Astrocyte of the hippocampus (primary cell): ENCODE results near the gene TEAD1.

Experiments used
- DNase-seq: peaks from one replicate; pipeline ENCODE4 v3.0.0; 2011; ENCODE audit warnings: low read depth, low spot score

TEAD1 gene

DNA sequence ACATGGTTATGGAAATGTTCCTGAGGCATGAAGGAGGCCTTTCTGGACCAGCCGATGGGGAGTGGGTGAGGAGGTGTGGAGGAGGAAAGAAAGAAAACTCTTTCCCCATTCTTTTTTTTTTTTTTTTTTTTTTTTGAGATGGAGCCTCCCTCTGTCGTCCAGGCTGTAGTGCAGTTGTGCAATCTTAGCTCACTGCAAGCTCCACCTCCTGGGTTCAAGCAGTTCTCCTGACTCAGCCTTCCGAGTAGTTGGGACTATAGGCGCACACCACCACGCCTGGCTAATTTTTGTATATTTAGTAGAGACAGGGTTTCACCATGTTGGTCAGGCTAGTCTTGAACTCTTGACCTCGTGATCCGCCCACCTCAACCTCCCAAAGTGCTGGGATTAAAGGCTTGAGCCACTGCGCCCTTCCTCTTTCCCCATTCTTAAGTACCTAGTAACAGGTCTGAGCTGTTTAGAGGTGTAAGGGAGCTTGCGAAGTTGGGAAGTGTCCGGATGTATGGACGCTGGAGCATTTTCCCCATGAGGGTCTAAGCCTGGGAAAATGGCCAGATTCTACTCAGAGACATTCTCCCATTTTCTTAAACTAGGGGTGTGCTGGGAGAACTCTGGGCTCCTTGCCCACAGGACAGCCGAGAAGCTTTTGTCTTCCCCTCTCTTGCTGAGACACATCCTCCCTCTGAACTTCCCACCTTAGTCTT is 135.8 kb downstream of the TEAD1 start:
- DNase-seq: no peak

DNA sequence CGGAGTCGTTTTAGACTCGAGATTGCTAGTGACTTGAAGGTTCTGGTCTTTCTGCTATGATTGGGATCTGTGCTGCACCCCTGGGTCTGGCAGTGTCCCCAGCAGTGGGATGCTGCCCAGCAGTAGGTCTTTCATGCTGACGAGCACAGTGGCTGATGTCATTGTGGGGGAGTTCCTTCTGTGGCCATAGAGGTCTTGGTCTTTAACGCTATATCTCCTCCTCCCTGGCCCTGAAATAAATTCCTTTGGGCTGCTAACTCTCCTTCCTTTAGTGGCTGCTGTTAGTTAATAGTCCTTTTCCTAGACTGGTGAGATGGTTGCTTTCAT is 136.3 kb downstream of the TEAD1 start:
- peak; percentile 81 for DNase-seq

DNA sequence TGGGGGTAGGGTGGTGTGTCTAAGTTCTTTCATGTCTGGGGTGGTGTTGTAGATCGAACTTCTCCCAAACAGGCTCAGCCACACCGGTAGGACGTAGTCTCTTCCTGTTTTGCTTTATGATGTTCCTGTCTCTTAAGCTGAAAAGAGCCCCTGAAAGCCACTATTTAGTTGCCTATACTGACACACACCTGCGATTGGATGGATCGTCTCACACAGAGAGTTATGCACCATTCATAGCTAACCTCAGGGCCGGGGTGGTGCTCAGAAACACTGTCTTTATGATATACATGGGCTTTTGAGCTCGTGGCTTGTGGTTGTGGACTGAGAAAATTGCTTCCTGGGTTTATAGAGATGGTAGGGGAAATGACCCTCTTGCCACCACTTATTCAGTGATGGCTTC is 137.6 kb downstream of the TEAD1 start:
- no peak for DNase-seq

DNA sequence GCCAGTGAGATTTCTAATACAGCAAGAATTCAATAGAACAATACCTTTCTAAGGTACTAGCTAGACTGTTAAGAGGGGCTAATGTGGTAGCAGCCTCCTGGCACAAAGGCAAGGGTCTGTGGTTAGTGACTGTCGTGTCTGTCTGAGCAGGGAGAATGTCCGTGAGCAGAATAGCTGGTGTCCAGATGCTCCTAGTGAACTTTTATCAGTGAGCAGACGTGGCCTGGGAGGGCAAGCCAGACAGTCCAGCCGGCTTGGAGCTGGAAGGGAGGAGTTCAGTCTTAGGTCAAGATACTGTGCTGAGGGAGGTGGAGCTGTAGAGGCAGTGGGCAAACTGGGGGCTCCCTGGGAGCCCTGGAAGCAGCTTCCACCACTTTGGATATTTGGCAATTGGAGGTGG is 138.6 kb downstream of the TEAD1 start:
- DNase-seq: peak; percentile 31

DNA sequence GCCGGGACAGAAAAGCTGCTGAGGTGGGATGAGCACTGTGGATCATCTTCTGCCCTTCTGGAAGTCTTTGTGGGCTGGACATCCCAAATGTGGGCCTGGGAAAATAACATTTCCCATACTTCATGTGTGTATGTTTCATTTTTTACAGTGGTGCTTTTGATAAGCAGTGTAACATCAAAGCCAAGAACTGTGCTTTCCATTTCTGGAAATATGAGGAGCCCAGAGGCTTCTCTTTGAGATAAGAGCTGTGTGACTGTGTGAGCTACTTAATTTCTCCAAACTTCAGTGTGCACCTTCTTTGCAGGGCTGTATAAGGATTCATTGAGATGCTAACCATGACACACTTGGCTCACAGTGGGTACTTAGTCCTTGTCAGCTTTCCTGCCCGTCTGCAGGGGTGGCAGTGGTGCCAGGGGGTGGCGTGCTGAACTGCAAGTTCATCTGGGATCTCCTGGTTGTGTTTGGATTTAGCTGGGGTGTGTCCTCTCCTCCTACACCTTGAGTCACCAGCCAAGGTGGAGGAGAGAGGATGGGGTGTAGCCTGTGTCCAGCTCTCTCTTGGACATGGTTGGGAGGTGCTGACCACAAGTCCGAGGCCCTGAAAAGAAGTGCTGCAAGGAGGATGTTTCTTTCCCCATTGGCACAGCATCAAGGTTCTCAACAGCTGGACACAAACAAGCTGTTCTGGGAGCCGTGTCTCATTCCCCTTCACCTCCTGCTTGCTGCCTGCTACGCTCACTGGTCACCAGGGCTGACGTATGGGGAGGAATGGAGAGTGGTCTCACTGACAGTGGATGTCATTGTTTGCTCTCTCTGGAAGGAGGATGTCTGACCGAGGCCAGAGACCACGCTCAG is 139.4 kb downstream of the TEAD1 start:
- no peak for DNase-seq

DNA sequence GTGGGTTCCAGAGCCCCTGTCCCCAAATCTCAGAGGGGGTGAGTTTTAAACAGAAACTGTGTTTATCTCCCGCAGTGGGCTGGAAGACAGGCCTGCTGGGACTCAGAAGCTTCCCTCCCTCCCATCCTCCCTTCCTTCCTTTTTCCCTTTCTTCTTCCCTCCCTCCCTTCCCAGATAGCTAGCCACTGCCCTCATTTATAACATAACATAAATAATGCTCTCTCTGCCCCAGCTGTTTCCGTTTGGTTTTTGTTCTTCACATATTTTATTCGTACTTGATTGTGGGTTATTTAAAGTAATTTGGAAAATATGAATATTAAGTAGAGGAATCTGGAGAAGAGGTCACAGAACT is 140.9 kb downstream of the TEAD1 start:
- DNase-seq: no peak

DNA sequence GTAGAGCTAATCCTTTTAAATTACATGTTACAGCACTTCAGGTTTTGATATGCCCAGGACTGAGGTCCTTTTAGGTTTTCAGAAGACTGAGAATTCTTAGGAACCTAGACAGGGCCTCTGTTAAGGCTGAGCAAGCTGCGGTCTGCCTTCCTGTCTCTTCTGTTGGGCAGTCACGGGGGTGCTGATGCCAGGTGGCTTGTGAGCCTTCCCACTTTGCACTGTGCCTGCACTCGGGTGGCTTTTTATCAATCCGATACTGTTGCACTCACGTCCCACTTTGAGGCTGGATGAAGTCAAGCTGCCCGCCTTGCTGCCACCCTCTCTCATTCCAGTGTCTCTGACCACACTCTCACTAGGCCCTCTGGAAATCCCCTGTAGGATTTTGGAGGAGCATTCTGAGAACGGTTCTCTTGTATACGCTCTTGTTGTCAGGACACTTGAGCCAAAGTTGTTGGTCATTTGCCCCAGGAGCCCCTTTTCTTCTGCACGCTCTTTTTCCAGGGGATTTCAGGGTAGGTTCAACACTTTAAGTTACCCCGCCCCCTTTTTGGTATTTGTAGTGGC is 141.8 kb downstream of the TEAD1 start:
- DNase-seq: no peak

DNA sequence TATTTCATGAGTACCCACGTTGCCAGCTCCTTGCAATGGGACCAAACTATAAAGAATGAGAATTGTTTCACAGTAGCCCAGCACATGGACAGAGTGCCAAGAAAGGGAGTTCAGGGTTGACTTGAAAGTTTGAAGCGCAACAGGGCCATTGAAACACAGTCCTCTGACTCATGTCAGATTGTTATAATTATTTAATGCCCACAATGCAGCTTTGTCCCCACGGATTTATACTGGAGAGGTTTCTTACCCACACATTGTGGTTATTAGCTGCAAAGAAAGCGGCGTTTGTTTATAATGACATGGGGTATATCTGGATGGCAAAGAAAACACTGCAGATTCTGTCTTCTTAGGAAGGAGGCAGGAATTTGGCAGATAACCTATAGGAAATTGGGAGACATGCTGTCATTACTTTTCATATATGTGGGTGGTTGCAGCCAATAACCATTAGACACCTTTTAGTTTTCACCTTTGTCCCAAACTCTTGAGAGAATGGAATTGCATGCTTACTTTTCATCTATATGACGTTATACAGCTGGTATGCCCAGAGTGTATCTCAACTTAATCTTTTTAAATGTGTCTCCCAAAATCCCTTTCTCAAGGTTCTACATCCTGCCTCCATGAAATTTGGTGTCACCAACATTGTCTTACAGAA is 143.6 kb downstream of the TEAD1 start:
- peak; percentile 74 for DNase-seq

DNA sequence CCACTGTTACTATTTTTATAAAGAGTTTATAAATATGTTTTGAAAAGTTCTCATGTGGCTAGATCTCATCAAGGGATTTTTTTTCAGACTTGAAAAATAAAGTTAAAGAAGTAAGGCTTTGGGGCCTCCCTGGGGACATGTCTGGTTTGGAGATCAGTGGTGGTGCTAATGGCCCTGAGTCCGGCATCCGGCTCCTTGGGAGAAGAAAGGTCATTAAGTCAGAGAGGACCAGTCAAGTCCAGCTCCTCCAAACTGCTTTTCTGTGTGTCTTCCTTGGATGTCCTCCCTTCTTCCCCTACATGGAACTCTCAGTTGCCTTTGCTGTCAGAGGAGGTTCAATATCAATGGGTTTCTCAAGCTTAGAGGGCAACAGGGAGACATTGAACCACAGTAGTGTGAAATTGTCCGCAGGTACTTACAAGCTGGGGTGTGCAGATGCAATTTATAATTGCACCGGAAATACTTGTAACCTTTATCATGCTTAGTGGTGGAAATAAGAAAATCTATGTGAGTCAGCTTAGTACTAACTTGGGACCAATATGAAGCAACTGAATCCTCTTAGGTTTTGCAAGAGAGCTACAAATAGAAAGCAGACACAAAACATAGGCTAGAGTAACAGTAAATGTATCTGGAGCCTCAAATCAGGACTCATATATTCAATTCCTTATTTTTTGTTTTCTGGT is 144.3 kb downstream of the TEAD1 start:
- peak; percentile 36 for DNase-seq

DNA sequence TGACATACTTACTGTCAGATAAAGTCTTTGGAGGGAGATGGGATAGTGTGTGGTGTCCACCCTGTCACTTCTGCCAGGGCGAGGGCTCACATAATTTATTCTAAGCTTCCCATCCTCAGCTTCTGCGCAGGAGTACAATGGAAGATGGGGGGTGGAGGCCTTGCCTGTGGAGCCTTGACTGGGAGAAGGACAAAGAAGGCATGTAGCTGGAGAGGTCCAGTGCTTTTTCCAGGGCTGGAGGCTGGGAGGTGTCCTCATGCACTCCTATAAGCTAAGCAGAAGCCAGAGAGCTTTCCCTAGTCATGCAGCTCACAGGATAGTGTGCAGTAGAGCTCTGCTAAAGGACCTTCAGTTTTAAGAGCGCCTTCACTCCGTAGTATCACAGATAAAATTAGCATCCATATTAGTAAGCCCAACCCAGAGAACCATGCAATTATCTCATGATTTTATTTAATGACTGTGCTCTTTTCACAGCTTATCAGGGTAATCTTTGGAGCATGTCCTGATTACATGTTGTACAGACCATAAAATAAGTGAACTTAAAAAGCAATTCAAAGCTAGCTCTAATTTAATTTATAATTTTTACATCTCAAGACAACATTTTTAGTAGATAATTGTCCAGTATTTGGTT is 148.3 kb downstream of the TEAD1 start:
- no peak for DNase-seq

DNA sequence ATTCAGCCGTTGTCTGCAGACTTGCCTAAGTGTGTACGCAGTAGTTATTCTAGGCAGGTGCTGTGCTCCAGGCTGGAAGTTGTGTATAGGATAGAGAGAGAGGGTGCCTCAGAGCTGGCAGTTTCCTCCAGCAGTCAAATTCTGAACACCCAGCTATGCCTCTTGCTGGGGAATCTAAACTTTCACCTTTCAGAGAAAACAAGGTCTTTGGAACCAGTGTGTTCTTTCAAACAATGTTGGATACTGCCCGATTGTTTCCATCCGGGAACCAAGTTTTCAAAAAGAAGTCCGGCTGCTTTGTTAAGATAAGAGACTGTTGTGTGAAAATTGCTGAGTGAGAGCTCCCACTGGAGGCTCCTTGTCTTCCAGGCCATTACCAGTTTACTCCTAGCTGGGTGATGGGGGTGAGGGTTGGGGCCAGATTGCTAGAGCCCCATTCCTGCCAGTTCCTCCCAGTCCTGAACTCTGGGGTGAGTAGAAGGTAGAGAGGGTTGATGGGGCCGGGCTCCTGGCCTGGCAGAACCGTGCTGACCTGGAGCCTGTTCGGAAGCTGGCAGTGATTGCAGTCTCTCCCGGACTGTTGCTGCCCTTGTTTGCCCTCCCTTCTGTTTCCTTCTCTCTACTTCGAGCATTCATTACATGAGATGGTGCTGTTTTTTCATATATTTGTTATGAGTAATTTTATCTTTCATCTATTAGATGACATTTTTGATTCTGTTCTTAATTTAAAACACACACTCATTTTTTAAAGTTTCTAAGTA is 150.2 kb downstream of the TEAD1 start:
- DNase-seq: no peak

DNA sequence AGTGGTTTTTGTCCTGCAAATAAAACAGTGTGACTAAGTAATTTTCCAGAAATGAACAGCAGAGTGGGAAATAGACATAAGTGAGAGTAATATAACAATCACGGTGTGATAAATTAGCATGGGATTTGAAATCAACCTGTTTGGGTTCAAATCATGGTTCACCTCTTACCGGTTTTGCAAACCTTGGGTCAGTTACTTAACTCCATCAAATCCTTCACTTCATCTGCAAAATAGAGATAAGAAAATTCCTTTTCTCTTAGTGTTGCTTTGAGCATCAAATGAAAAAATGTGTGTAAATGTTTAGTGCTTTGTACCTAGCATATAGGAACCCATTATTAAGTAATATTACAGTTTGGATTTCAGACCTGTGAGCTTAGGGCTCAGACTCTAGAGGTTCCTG is 152.2 kb downstream of the TEAD1 start:
- DNase-seq: no peak

DNA sequence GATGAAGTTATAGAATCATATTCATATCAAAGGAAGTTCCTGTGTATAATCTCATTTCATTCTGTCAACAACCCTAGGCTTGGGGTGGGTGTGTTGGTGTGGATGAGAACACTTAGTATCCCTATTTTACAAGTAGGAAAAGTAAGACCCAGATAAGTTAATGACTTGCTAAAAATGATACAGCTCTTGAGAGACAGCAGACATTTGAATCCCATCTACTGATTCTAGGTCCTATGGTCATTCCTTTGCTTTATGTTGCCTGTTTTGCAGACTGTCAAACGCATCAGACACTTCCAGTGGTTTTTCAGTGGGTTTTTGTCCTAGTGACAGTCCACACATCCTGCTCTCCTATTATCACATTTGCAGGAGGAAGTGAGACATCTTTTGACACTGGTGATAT is 153.1 kb downstream of the TEAD1 start:
- no peak for DNase-seq

DNA sequence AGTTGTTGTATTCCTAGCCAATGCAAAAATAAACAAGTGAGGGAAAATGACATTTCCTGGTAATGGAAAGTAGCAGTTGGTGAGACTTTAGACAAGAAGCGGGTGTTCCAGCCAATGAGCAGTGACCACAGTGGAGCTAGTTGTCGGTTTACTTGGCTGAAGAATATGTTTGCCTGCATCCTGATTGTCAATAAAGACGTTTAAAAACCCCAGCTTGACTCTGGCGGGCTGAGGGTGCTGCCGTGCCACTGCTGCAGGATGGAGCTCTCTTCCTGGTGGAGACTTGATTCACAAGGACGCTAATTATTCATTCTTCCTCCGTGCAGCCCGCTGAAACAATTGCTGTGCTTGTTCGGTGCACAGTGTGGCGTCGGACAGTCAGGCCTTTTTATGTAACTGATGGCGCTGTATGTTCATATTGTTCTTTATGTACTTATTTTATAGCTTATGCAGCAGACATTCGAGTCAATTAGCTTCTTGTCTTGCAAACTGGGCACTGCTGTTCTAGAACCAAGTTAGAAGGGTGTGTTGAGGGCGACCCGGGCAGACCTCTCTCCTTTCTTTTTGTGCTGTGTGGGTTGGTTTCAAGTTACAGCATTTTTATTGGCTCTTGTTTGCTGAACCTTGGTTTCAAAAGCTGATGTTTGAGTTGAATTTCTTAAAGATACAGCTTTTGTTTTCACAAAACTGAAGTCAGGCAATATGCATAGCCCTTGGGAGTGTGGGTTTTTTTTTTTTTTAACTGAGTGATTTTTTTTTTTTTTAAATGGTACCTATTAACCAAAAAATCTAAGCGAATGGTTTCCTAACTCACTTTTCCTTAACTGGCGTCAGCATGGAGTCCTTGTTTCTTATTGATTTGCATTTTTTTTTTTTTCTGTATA is 153.9 kb downstream of the TEAD1 start:
- peak; percentile 81 for DNase-seq

DNA sequence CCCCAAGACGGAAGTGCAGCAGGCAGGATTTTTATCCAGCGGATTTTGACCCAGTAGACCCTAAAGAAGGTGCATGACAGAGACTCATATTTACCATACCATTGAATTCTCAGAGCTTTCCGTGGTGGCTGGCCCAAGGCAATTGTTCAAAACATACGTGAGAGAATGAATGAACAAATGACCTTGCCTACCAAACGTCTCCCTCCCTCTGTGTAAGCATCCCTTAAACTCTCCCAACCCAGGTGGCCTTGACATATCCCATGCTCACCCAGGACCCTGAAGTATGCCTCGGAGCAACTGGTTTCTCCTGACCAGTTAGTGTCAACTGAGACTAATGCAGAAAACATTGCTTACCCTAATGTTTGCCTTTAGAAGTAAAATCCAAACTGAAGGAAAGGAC is 154.9 kb downstream of the TEAD1 start:
- DNase-seq: no peak

DNA sequence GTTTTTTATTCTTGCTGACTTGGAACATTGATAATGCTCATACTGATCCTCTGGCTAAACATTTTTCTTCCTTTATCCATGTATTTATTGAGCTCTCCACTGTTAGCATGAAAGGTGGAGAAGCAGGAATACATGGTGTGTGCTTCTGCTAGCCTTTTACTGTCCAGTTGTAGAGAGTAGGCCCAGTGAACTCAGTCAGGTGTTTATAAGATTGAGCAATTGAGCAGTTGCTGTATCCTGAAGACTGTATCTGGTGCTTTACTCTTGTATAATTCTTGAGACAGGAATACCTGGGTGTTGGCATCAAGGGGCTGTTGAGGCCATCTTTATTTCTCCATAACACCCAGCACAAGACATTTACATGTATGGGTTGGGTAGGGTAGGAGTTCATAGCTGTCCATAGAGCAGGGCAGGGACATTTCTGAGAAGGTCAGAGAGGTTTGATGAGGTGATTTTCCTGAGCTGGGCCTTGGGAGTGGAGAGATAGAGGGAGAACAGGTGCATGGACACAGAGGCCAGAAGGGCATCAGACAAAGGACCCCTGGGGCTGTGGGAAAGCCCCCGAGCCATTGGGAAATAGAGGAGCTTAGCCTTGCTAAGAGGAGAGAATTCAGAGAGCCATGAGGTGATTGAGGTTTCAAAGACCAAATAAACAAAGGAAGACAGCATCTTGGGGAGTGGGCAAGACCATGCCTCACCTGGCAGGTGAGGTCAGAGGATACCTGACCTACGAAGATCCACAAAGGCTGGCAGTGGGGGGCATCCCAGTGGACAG is 155.5 kb downstream of the TEAD1 start:
- no peak for DNase-seq

DNA sequence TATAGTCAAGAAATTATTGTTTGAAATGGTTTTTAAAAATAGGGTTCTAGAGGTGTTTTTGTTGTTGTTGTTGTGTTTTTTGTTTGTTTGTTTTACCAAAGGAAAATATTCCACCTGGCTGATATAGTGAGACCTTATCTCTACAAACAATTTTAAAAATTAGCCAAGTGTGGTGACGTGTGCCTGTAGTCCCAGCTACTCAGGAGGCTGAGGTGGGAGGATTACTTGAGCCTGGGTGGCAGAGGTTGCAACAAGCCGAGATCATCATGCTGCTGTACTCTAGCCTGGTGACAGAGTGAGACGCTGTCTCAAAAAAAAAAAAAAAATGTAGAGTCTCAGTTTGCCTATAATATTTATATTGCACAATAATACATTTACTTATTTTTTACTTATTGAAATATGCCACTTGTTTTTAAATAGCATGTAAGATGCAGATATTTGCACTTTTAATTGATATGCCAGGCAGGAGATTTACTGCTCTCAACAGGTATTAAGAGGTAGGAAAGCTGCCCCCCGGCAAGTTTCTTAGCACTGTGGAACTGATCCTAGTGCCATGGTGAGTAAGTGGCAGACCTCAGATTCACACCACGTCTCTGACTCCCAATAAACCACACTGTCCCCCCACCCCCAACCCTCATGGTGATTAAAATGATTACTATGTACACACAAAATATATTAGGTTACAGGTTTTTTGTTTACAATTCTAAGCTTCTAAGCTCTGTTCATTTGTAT is 157.4 kb downstream of the TEAD1 start:
- DNase-seq: no peak

DNA sequence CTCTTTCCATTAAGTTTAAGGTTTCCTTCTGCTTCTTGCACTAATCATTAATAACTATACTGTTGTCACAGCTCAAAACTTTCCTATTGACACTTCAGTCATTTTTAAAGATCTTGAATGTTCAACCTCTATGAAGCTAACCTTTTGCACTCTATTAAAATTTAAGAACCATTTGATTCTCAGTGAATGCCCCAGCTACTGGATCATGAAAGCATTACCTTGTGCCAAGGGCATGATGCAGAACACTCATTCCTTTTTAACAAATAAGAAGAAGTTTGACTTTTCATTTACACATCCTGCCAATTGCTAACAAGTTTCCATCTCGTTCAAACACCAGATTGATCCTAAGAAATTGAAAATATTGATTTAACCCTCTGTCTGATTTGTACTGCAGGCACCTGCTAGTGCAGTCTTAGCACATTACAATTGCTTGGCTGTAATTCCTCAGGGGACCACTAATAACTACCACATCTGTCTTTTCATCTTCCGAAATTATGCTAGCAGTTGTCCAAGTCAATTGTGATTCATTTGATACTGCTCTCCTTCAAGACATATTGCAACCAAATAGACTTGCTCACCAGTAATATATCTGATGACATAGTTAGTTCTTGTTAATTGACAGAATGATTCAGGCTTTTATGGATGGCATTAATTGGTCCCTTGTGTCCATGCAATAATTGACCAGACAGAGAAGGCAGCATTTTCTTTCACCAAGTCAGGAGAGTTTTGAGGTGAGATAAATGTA is 158.4 kb downstream of the TEAD1 start:
- no peak for DNase-seq
